CD14-positive monocyte (primary cell): ENCODE data around the gene TTLL8. TPM values are rescaled to one million over a fixed set of nuclear protein-coding genes. Genes with fewer than 3 reads are reported as not detected.

ENCODE experiments used
- DNase-seq, 3 donors: peaks; one replicate each; pipeline ENCODE4 v3.0.0-alpha.2; 2011 to 2022
- H2AFZ ChIP-seq: 2 replicates; pipeline ENCODE4 v1.6.0; 2012; ENCODE audit warnings: mild to moderate bottlenecking, low read depth, low read length, inconsistent platforms; ENCODE audit not compliant: insufficient read depth, poor library complexity, severe bottlenecking
- H3K27ac ChIP-seq, 2 donors: 1 replicate in 1 of 2; 2 replicates in 1 of 2; pipeline ENCODE4 v1.5.1; 2012 to 2013; ENCODE audit warnings: low read length in 2 of 2, control low read depth in 1 of 2, inconsistent platforms in 1 of 2, low read depth in 1 of 2, mild to moderate bottlenecking in 1 of 2
- H3K27me3 ChIP-seq, 2 donors: one replicate each; pipeline versions ENCODE4 v1.6.0 to v1.6.1; 2011 to 2013; ENCODE audit warnings: low read length in 2 of 2; ENCODE audit not compliant: control insufficient read depth in 2 of 2, insufficient read depth in 2 of 2
- H3K36me3 ChIP-seq, 2 donors: replicated peaks in 1 of 2; 1 replicate in 1 of 2; 2 replicates in 1 of 2; pipeline versions ENCODE4 v1.5.1 to v1.6.1; 2012 to 2013; ENCODE audit warnings: low read length in 2 of 2, control low read depth in 1 of 2, inconsistent platforms in 1 of 2, mild to moderate bottlenecking in 1 of 2; ENCODE audit not compliant: insufficient read depth in 2 of 2, control insufficient read depth in 1 of 2
- H3K4me1 ChIP-seq, 2 donors: 1 replicate in 1 of 2; 2 replicates in 1 of 2; pipeline versions ENCODE4 v1.5.1 to v1.6.1; 2012 to 2013; ENCODE audit warnings: low read length in 2 of 2, control low read depth in 1 of 2, inconsistent platforms in 1 of 2, mild to moderate bottlenecking in 1 of 2, moderate library complexity in 1 of 2; ENCODE audit not compliant: insufficient read depth in 2 of 2, control insufficient read depth in 1 of 2
- H3K4me2 ChIP-seq: replicated peaks from 2 replicates; pipeline ENCODE3; 2012; ENCODE audit warnings: low read length, moderate library complexity, mild to moderate bottlenecking; ENCODE audit not compliant: poor library complexity, severe bottlenecking; ENCODE audit errors: extremely low read depth
- H3K4me3 ChIP-seq, 3 experiments: fragments of 200-600 bp in 1 of 3; sonication (generic) in 1 of 3; replicated peaks in 1 of 3; 1 replicate in 2 of 3; 2 replicates in 1 of 3; pipeline ENCODE4 v1.5.1; 2011 to 2013; ENCODE audit warnings: low read length in 3 of 3, mild to moderate bottlenecking in 3 of 3, control low read depth in 2 of 3, low read depth in 2 of 3, inconsistent platforms in 1 of 3, moderate library complexity in 1 of 3
- H3K79me2 ChIP-seq: 2 replicates; pipeline ENCODE4 v1.6.0; 2012; ENCODE audit warnings: mild to moderate bottlenecking, control low read depth, inconsistent platforms, low read length, moderate library complexity; ENCODE audit not compliant: insufficient read depth
- H3K9ac ChIP-seq: 2 replicates; pipeline ENCODE4 v1.6.0; 2017; ENCODE audit warnings: low read length, mild to moderate bottlenecking; ENCODE audit not compliant: insufficient read depth, poor library complexity, severe bottlenecking
- H3K9me3 ChIP-seq, 2 donors: replicated peaks in 1 of 2; 1 replicate in 1 of 2; 2 replicates in 1 of 2; pipeline versions ENCODE4 v1.5.1 to v1.6.1; 2012 to 2013; ENCODE audit warnings: low read length in 2 of 2, control low read depth in 1 of 2; ENCODE audit not compliant: control insufficient read depth in 1 of 2, insufficient read depth in 1 of 2
- H4K20me1 ChIP-seq: 2 replicates; pipeline ENCODE4 v1.6.0; 2012; ENCODE audit warnings: mild to moderate bottlenecking, low read length, control low read depth, moderate library complexity; ENCODE audit not compliant: insufficient read depth
- H3K27ac Mint-ChIP-seq, 7 donors: one replicate each; pipeline ENCODE4 v1.8.0; 2020; ENCODE audit warnings: mild to moderate bottlenecking in 7 of 7, mixed read lengths in 7 of 7, moderate library complexity in 6 of 7, inconsistent platforms in 2 of 7
- H3K27me3 Mint-ChIP-seq, 3 donors: one replicate each; pipeline ENCODE4 v1.8.0; 2021 to 2022; ENCODE audit warnings: low read depth in 3 of 3, mild to moderate bottlenecking in 3 of 3, mixed read lengths in 3 of 3, moderate library complexity in 3 of 3, inconsistent platforms in 1 of 3
- H3K36me3 Mint-ChIP-seq, 2 donors: one replicate each; pipeline ENCODE4 v1.8.0; 2020; ENCODE audit warnings: mixed read lengths in 2 of 2, inconsistent platforms in 1 of 2, mild to moderate bottlenecking in 1 of 2
- H3K4me1 Mint-ChIP-seq: one replicate; pipeline ENCODE4 v1.8.0; 2020; ENCODE audit warnings: mild to moderate bottlenecking, mixed read lengths
- H3K4me3 Mint-ChIP-seq, 2 donors: one replicate each; pipeline ENCODE4 v1.8.0; 2020; ENCODE audit warnings: mild to moderate bottlenecking in 2 of 2, mixed read lengths in 2 of 2, moderate library complexity in 1 of 2
- H3K9me3 Mint-ChIP-seq, 7 donors: one replicate each; pipeline ENCODE4 v1.8.0; 2020 to 2022; ENCODE audit warnings: mixed read lengths in 7 of 7, mild to moderate bottlenecking in 6 of 7, moderate library complexity in 6 of 7, inconsistent platforms in 2 of 7
- CTCF ChIP-seq: fragments of 200-600 bp; IDR thresholded peaks from one replicate; pipeline ENCODE4 v1.8.0; 2022; ENCODE audit warnings: antibody characterized with exemption, mild to moderate bottlenecking
- WGBS: methylation state at CpG from one replicate; pipeline ENCODE4 v1.1.5; 2013; ENCODE audit warnings: missing lambda C conversion rate; ENCODE audit not compliant: insufficient coverage; 5-methylcytosine and 5-hydroxymethylcytosine counted together
- intact Hi-C, 2 donors: fragments of 100-400 bp; cut with micrococcal nuclease; formaldehyde crosslinking; loops; one replicate each; pipeline versions ENCODE4 v1.15.0 to v1.15.1; 2023
- polyA plus RNA-seq, 3 donors: library from polyadenylated mRNA; depleted of rRNA in 1 of 3; unstranded in 2 of 3; stranded (reverse) in 1 of 3; fragments of 300-500 nt in 2 of 3; fragments of >200 nt in 1 of 3; fragmentation: Illumina TruSeq in 2 of 3; gene quantifications; 1 replicate in 2 of 3; 2 replicates in 1 of 3; pipeline ENCODE4 v1.2.3, GENCODE V29; 2012 to 2021

Gene TTLL8
- polyA plus RNA-seq, 3 donors, result not detected

- Histone ChIP-seq H3K36me3 (no peaks in the 10 kb centered on the region), H4K20me1 (no peaks in the 10 kb centered on the region), H3K27ac (no peak overlapping the region), H3K4me3 (no peak overlapping the region), H3K27me3 (peaks cover 0 to 16% of the 10 kb centered on the region in 2 donors), H3K9ac (no peak overlapping the region), H3K4me2 (no peak overlapping the region), H2AFZ (no peak overlapping the region), H3K79me2 (no peaks in the 10 kb centered on the region), H3K4me1 (peaks cover 5 to 8% of the 10 kb centered on the region in 2 donors), H3K9me3 (peaks cover 3 to 4% of the 10 kb centered on the region in 2 donors)
- TF ChIP-seq CTCF, result no peak
- Mint-ChIP-seq H3K4me3 (no peak overlapping the region), H3K4me1 (peaks cover 11% of the 10 kb centered on the region), H3K27ac (no peak overlapping the region), H3K27me3 (peaks cover 4 to 15% (median 6%) of the 10 kb centered on the region in 3 donors), H3K9me3 (peaks cover 3 to 8% (median 6%) of the 10 kb centered on the region in 7 donors), H3K36me3 (no peaks in the 10 kb centered on the region)
- intact Hi-C loops, result no loop called here
- WGBS, result 87% methylated on average over 4 of the region's 4 CpGs
- DNase-seq, result no peak
Observed at GRCh38 chr22:49996119-49996517, 62.0 kb downstream of the TTLL8 start.

- no peaks in the 10 kb centered on the region for H3K36me3 Mint-ChIP-seq
- H3K4me1 ChIP-seq, result peaks cover 5 to 8% of the 10 kb centered on the region in 2 donors
- TF ChIP-seq CTCF, result no peak
- no peak overlapping the region for H3K9ac ChIP-seq
- no peak overlapping the region for H2AFZ ChIP-seq
- H3K27ac ChIP-seq, result no peak overlapping the region
- peaks cover 11% of the 10 kb centered on the region for H3K4me1 Mint-ChIP-seq
- H3K9me3 Mint-ChIP-seq, result peaks cover 6 to 14% (median 11%) of the 10 kb centered on the region in 7 donors
- H3K4me2 ChIP-seq, result no peak overlapping the region
- H3K27ac Mint-ChIP-seq, result no peak overlapping the region
- intact Hi-C loops, result no loop called here
- WGBS, result 94% methylated on average over 6 of the region's 10 CpGs
- DNase-seq, result no peak
- H3K9me3 ChIP-seq, result peaks cover 8 to 9% of the 10 kb centered on the region in 2 donors
- H3K36me3 ChIP-seq, result no peaks in the 10 kb centered on the region
- peaks cover 0 to 14% of the 10 kb centered on the region in 2 donors for H3K27me3 ChIP-seq
- no peaks in the 10 kb centered on the region for H4K20me1 ChIP-seq
- peaks cover 4 to 17% (median 6%) of the 10 kb centered on the region in 3 donors for H3K27me3 Mint-ChIP-seq
- no peaks in the 10 kb centered on the region for H3K79me2 ChIP-seq
- H3K4me3 Mint-ChIP-seq, result no peak overlapping the region
- H3K4me3 ChIP-seq, result no peak overlapping the region
Observed at GRCh38 chr22:49995361-49996118, 62.6 kb downstream of the TTLL8 start.
